ENCODE results near the gene TMEM14B.

DNA sequence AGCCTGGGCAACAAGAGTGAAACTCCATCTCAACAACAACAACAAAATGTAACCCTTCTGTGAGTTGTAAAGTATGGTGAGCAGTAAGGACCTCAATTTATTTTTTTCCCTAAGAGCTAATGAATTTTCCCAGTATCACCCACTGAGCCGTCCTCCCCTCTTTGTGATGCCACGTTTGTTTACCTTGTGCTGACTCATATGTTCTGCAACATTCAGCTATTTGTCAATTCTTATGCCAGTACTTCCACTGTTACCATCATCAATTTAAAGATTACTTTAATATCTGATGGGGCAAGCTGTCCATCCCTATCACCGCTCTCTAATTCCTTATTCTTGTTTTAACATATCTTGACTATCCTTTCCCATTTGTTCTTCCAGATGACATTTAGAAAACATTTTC is 53.2 kb downstream of the TMEM14B start:
- no peak for TF ChIP-seq POLR2A (IDR thresholded peaks at IDR 0.05)
- TF ChIP-seq, protein P1, sequence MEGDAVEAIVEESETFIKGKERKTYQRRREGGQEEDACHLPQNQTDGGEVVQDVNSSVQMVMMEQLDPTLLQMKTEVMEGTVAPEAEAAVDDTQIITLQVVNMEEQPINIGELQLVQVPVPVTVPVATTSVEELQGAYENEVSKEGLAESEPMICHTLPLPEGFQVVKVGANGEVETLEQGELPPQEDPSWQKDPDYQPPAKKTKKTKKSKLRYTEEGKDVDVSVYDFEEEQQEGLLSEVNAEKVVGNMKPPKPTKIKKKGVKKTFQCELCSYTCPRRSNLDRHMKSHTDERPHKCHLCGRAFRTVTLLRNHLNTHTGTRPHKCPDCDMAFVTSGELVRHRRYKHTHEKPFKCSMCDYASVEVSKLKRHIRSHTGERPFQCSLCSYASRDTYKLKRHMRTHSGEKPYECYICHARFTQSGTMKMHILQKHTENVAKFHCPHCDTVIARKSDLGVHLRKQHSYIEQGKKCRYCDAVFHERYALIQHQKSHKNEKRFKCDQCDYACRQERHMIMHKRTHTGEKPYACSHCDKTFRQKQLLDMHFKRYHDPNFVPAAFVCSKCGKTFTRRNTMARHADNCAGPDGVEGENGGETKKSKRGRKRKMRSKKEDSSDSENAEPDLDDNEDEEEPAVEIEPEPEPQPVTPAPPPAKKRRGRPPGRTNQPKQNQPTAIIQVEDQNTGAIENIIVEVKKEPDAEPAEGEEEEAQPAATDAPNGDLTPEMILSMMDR (IDR thresholded peaks at IDR 0.05): no peak

Data from lower leg skin (tissue), 3 donors.